Tibial artery (tissue), 4 donors: Measurements from ENCODE around the gene CDK7.

Experiments used
- DNase-seq, 2 donors: peaks; one replicate each; pipeline ENCODE4 v3.0.0-alpha.2; 2019
- H3K27ac ChIP-seq, 2 donors: fragments of 200-600 bp; sonication (generic) in 1 of 2; 1 replicate in 1 of 2; 2 replicates in 1 of 2; pipeline ENCODE4 v1.5.1; 2018 to 2019; ENCODE audit warnings: mild to moderate bottlenecking in 1 of 2
- H3K27me3 ChIP-seq, 2 donors: fragments of 200-600 bp; sonication (generic) in 1 of 2; one replicate each; pipeline versions ENCODE4 v1.5.1 to v1.6.0; 2016 to 2019
- H3K36me3 ChIP-seq, 3 donors: fragments of 200-600 bp; sonication (generic) in 2 of 3; one replicate each; pipeline ENCODE4 v1.5.1; 2016 to 2019; ENCODE audit warnings: mild to moderate bottlenecking in 2 of 3
- H3K4me1 ChIP-seq, 4 donors: fragments of 200-600 bp; sonication (generic) in 2 of 4; 1 replicate in 3 of 4; 2 replicates in 1 of 4; pipeline ENCODE4 v1.5.1; 2016 to 2019
- H3K4me3 ChIP-seq, 2 donors: fragments of 200-600 bp; sonication (generic) in 1 of 2; 1 replicate in 1 of 2; 2 replicates in 1 of 2; pipeline ENCODE4 v1.5.1; 2018 to 2019; ENCODE audit warnings: mild to moderate bottlenecking in 2 of 2
- H3K9me3 ChIP-seq, 3 donors: fragments of 200-600 bp; sonication (generic) in 1 of 3; one replicate each; pipeline ENCODE4 v1.5.1; 2016 to 2019
- intact Hi-C: fragments of 100-400 bp; cut with DNase I; formaldehyde crosslinking; loops from one replicate; pipeline ENCODE4 v1.15.0; 2023; ENCODE audit warnings: low total_unique reads
- TF ChIP-seq, protein P1 (sequence below), 2 experiments: fragments of 200-600 bp in 1 of 2; fragments of 450-650 bp in 1 of 2; IDR thresholded peaks; one replicate each; pipeline ENCODE4 v1.5.1; 2017 to 2019; ENCODE audit warnings: antibody characterized with exemption in 2 of 2, mild to moderate bottlenecking in 1 of 2, moderate library complexity in 1 of 2

CDK7 gene

GRCh38 chr5:69281114-69281513 lies 46.4 kb downstream of the CDK7 start:
- H3K9me3 ChIP-seq, result no peaks in the 10 kb centered on the region
- no peak overlapping the region for H3K27ac ChIP-seq
- H3K4me3 ChIP-seq, result no peak overlapping the region
- H3K36me3 ChIP-seq, result peaks cover 47 to 88% (median 53%) of the 10 kb centered on the region in 3 donors
- no peak for DNase-seq
- H3K27me3 ChIP-seq, result no peaks in the 10 kb centered on the region
- TF ChIP-seq, protein P1, sequence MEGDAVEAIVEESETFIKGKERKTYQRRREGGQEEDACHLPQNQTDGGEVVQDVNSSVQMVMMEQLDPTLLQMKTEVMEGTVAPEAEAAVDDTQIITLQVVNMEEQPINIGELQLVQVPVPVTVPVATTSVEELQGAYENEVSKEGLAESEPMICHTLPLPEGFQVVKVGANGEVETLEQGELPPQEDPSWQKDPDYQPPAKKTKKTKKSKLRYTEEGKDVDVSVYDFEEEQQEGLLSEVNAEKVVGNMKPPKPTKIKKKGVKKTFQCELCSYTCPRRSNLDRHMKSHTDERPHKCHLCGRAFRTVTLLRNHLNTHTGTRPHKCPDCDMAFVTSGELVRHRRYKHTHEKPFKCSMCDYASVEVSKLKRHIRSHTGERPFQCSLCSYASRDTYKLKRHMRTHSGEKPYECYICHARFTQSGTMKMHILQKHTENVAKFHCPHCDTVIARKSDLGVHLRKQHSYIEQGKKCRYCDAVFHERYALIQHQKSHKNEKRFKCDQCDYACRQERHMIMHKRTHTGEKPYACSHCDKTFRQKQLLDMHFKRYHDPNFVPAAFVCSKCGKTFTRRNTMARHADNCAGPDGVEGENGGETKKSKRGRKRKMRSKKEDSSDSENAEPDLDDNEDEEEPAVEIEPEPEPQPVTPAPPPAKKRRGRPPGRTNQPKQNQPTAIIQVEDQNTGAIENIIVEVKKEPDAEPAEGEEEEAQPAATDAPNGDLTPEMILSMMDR (IDR thresholded peaks at IDR 0.05), result no peak
- H3K4me1 ChIP-seq, result no peaks in the 10 kb centered on the region
- intact Hi-C loops, result no loop called here

GRCh38 chr5:69284203-69284602 lies 49.5 kb downstream of the CDK7 start:
- H3K4me1 ChIP-seq, result no peaks in the 10 kb centered on the region
- H3K27me3 ChIP-seq, result no peaks in the 10 kb centered on the region
- H3K27ac ChIP-seq, result no peak overlapping the region
- H3K9me3 ChIP-seq, result no peaks in the 10 kb centered on the region
- intact Hi-C loops, result no loop called here
- no peak overlapping the region for H3K4me3 ChIP-seq
- no peak for DNase-seq
- peaks cover 27 to 58% (median 30%) of the 10 kb centered on the region in 3 donors for H3K36me3 ChIP-seq
- TF ChIP-seq, protein P1 (IDR thresholded peaks at IDR 0.05), result no peak

- H3K4me1 ChIP-seq, result no peaks in the 10 kb centered on the region
- intact Hi-C loops, result no loop called here
- no peak overlapping the region for H3K4me3 ChIP-seq
- no peak overlapping the region for H3K27ac ChIP-seq
- H3K27me3 ChIP-seq, result no peaks in the 10 kb centered on the region
- H3K9me3 ChIP-seq, result no peaks in the 10 kb centered on the region
- no peak for DNase-seq
- H3K36me3 ChIP-seq, result peaks cover 20 to 44% (median 21%) of the 10 kb centered on the region in 3 donors
- TF ChIP-seq, protein P1 (IDR thresholded peaks at IDR 0.05), result no peak
These were observed 50.9 kb downstream of the CDK7 start for GRCh38 chr5:69285448-69286116.

DNA sequence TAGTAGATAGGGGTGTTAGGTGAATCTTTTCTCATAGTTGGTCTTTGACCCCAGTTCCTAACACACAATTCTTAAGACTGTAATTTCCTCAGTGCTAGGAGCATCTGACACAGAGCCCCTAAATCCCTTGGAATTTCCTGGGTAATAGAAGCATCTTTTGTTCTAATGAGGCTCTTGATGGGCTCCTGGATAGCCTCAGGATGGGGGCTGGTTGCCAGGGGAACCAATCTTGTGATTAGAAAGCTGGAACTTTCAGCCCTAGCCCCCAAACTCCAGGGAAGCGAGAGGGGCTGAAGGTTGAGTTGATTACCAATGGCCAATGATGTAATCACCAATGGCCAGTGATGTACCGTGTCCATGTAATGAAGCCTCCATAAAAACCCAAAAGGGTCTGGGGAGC lies 53.4 kb downstream of the CDK7 start:
- H3K4me1 ChIP-seq, result no peaks in the 10 kb centered on the region
- intact Hi-C loops, result no loop called here

DNA sequence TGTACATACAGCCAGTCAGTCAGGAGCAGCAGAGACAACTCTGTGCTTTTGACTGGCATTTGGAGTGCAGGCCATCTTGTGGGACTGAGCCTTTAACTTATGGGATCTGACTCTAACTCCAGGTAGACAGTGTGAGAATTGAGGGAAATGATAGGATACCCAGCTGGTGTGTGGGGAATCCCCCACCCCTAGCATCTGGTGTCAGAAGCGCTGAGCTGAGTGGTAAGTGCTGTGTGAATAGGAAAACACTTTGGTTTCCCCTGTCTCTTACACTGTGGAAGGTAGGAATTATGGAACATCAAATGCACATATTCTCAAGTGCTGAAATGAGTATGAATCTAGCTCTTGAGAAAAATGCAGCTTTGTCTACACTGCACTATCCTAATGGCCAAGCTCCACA lies 54.0 kb downstream of the CDK7 start:
- intact Hi-C loops, result no loop called here
- no peaks in the 10 kb centered on the region for H3K9me3 ChIP-seq

More for the DNA sequence above, 53.4 kb downstream of the CDK7 start:
- no peak overlapping the region for H3K4me3 ChIP-seq
- no peak overlapping the region for H3K27ac ChIP-seq
- no peak for DNase-seq
- peaks cover 3 to 34% (median 18%) of the 10 kb centered on the region in 3 donors for H3K36me3 ChIP-seq
- no peaks in the 10 kb centered on the region for H3K27me3 ChIP-seq
- no peaks in the 10 kb centered on the region for H3K9me3 ChIP-seq
- TF ChIP-seq, protein P1 (IDR thresholded peaks at IDR 0.05), result no peak

More for the DNA sequence above, 54.0 kb downstream of the CDK7 start:
- H3K36me3 ChIP-seq, result peaks cover 0 to 34% (median 17%) of the 10 kb centered on the region in 3 donors
- H3K27ac ChIP-seq, result no peak overlapping the region
- no peaks in the 10 kb centered on the region for H3K4me1 ChIP-seq
- no peak for DNase-seq
- H3K27me3 ChIP-seq, result no peaks in the 10 kb centered on the region
- H3K4me3 ChIP-seq, result no peak overlapping the region
- TF ChIP-seq, protein P1 (IDR thresholded peaks at IDR 0.05), result no peak
